Measurements from ENCODE around the gene ART1.
"Not testable (repeated sequence)": the region's sequence is repeated elsewhere in the genome, so short reads cannot be mapped to it uniquely, and the experiment has no call there.

Gene ART1

DNA sequence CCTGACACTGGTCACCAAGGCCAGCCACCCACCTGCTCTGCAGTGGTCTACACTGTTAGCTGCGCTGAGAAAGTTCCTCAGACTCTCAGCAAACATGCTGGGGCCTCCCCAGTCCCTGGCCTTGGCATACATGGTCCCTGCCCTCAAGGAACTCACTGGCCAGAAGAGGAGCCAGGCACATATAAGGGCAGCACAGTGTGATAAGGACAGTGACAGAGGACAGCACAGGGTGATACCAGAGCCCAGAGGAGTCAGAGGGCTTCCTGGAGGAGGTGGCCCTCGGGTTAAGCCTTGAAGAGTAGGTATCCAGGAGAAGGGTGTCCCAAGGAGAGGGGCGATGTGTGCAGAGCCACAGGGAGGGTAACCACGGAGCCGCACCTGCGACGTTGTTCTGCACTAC lies 624 bp downstream of the ART1 start:
- no peak for TF ChIP-seq ZFX (IDR thresholded peaks at IDR 0.05; ENCODE audit: borderline replicate concordance)
- TF ChIP-seq, protein P1, sequence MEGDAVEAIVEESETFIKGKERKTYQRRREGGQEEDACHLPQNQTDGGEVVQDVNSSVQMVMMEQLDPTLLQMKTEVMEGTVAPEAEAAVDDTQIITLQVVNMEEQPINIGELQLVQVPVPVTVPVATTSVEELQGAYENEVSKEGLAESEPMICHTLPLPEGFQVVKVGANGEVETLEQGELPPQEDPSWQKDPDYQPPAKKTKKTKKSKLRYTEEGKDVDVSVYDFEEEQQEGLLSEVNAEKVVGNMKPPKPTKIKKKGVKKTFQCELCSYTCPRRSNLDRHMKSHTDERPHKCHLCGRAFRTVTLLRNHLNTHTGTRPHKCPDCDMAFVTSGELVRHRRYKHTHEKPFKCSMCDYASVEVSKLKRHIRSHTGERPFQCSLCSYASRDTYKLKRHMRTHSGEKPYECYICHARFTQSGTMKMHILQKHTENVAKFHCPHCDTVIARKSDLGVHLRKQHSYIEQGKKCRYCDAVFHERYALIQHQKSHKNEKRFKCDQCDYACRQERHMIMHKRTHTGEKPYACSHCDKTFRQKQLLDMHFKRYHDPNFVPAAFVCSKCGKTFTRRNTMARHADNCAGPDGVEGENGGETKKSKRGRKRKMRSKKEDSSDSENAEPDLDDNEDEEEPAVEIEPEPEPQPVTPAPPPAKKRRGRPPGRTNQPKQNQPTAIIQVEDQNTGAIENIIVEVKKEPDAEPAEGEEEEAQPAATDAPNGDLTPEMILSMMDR (IDR thresholded peaks at IDR 0.05): no peak
- H3K27ac ChIP-seq: no peak overlapping the region

DNA sequence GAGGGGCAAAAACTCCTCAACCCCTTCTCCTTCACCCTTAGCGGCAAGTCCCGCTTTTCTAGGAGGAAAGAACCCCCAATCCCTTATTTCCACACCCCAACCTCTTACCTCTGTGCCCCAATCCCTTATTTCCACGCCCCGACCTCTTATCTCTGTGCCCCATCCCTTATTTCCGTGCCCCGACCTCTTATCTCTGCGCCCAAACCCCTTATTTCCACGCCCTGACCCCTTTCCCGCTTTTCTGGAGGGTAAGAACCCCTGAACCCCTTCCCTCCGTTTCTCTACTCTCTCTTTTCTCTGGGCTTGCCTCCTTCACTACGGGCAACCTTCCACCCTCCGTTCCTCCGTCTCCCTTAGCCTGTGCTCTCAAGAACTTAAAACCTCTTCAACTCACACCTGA lies 3.9 kb downstream of the ART1 start:
- not testable (repeated sequence) for H3K27ac ChIP-seq

DNA sequence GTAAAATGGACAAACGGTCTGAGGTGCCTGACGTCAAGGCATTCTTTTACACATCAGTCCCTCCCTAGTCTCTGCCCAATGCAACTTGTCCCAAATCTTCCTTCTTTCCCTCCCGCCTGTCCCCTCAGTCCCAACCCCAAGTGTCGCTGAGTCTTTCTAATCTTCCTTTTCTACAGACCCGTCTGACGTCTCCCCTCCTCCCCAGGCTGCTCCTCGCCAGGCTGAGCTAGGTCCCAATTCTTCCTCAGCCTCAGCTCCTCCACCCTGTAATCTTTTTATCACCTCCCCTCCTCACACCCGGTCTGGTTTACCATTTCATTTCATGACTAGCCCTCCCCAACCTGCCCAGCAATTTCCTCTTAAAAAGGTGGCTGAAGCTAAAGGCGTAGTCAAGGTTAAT lies 4.4 kb downstream of the ART1 start:
- H3K27ac ChIP-seq: not testable (repeated sequence)

DNA sequence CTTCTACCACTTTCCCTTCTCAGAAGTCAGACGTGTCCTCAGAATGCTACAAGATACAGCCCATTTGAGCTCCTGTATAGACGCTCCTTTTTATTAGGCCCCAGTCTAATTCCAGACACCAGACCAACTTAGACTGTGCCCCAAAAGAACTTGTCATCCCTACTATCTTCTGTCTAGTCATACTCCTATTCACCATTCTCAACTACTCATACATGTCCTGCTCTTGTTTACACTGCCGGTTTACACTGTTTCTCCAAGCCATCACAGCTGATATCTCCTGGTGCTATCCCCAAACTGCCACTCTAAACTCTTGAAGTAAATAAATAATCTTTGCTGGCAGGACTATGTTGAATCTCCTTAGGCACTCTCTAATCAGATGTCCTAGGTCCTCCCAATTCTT lies 7.6 kb downstream of the ART1 start:
- H3K27ac ChIP-seq: not testable (repeated sequence)

DNA sequence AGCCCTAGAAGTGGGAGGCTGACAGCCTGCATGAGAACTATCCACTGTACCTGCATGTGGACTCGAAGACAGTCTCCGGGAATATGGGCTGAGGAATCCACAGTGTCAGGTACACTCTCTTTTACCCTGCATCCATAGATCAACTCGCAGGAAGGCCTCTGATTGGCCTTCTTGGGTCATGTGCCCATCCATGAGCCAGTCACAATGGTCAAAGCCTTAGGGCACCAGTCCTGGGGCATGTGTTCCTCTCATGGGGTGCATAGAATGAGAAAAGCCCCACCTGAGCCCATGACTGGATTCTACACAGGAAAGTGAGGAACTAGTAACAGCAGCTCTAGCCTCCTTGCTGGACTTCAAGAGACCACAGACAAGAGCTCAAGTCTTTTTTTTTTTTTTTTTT lies 10.6 kb downstream of the ART1 start:
- TF ChIP-seq ZFX (IDR thresholded peaks at IDR 0.05; ENCODE audit: borderline replicate concordance): no peak
- TF ChIP-seq, protein P1 (IDR thresholded peaks at IDR 0.05): no peak
- H3K27ac ChIP-seq: no peak overlapping the region

DNA sequence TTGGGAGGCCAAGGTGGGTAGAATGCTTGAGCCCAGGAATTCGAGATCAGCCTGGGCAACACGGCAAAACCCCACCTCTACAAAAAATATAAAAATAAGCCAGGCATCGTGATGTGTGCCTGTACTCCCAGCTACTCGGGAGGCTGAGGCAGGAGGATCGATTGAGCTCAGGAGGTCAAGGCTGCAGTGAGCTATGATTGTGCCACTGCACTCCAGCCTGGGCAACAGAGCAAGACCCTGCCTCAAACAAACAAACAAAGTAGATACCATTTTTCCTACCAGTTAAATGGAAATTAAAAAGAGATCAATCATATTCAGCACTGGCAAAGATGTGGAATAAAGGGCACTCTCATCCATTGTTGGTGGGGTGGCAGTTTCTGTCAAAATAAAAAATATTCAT lies 12.4 kb downstream of the ART1 start:
- not testable (repeated sequence) for H3K27ac ChIP-seq

DNA sequence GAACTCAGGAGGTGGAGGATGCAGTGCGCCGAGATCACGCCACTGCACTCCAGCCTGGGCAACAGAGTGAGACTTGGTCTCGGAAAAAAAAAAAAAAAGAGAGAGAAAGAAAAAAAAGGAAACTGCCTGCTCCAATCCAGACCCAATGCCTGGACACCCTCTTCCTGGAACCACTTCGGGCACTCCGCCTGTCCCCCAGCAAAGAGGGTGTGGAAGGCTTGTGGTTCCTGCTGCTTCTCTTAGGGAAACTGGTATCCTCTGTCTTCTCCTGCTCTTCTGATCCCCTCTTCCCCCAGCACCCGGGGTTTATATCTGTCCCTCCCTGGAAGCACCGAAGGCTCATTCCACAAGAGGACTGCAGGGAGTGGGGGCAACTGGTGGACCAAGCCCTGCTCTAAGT lies 13.3 kb downstream of the ART1 start:
- TF ChIP-seq ZFX (IDR thresholded peaks at IDR 0.05; ENCODE audit: borderline replicate concordance): no peak
- TF ChIP-seq, protein P1 (IDR thresholded peaks at IDR 0.05): no peak
- H3K27ac ChIP-seq: no peak overlapping the region

DNA sequence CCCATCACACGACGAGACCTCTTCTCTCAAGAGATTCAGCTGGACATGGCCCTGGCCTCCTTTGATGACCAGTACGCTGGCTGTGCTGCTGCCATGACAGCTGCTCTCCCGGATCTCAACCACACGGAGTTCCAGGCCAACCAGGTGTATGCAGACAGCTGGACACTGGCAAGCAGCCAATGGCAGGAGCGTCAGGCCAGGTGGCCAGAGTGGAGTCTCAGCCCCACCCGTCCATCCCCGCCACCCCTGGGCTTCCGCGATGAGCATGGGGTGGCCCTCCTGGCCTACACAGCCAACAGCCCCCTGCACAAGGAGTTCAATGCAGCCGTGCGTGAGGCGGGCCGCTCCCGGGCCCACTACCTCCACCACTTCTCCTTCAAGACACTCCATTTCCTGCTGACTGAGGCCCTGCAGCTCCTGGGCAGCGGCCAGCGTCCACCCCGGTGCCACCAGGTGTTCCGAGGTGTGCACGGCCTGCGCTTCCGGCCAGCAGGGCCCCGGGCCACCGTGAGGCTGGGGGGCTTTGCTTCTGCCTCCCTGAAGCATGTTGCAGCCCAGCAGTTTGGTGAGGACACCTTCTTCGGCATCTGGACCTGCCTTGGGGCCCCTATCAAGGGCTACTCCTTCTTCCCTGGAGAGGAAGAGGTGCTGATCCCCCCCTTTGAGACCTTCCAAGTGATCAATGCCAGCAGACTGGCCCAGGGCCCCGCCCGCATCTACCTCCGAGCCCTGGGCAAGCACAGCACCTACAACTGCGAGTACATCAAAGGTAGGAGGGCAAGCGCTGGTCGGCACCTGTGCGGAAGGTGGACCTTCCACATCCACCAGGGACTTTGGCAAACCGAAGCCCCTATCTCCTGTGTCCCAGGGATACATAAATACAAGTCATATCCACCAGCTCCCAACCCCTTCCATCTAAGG lies 14.9 kb downstream of the ART1 start:
- no peak for TF ChIP-seq ZFX (IDR thresholded peaks at IDR 0.05; ENCODE audit: borderline replicate concordance)
- TF ChIP-seq, protein P1 (IDR thresholded peaks at IDR 0.05): no peak
- no peak overlapping the region for H3K27ac ChIP-seq

DNA sequence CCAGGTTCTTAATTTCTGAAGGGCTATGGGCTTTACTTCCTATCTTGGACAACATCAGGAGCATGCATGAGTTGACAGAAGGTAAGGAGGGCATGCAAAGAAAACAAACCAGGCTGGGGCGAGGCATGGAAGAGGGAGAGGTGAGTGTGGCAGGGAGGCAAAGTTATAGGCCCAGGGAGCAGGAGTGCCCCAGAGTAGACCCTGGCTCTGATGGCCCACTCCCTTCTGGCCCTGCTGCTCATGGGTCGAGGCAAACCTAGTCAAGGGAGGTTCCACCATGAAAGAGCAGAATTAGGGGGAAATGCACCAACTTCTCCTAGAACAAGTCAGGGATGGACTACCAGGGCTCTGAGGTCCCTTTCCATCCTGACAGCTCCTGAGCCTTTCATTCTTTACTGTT lies 16.0 kb downstream of the ART1 start:
- H3K27ac ChIP-seq: no peak overlapping the region
- no peak for TF ChIP-seq ZFX (IDR thresholded peaks at IDR 0.05; ENCODE audit: borderline replicate concordance)
- TF ChIP-seq, protein P1 (IDR thresholded peaks at IDR 0.05): no peak
